Measurements from ENCODE around the gene CAV3. TPM values are rescaled to one million over a fixed set of nuclear protein-coding genes. Genes with fewer than 3 reads are reported as not detected.

CAV3 gene
- 1.7 and 6.7 TPM in 2 replicates for polyA plus RNA-seq

GRCh38 chr3:8733332-8734094, at the start of gene CAV3:
Gene CAV3 (plus strand): TSS chr3:8733802. CDS start chr3:8733877, 75 bp downstream.

GRCh38 chr3:8769088-8769822, 35.7 kb downstream of the CAV3 start, which contains the start of gene OXTR:
Gene OXTR (minus strand): TSS chr3:8769613. CDS start chr3:8768187, 1,426 bp downstream.

Other genes with a start within 250 kb of the CAV3 start
- gene LMCD1, start 232.0 kb upstream of the CAV3 start, polyA plus RNA-seq = 0.43 and 1.3 TPM in 2 replicates
- gene SSUH2, start 89.0 kb upstream of the CAV3 start, polyA plus RNA-seq = 0.15 TPM in 1 of 2 replicates, not detected in the other
- gene OXTR, start 35.8 kb downstream of the CAV3 start, polyA plus RNA-seq = 2.4 and 3.7 TPM in 2 replicates
- 6.9 and 31.1 TPM in 2 replicates for gene RAD18, start 229.7 kb downstream of the CAV3 start, polyA plus RNA-seq